HCT116 (cell line): Measurements from ENCODE around the gene CCER1. TPM values are rescaled to one million over a fixed set of nuclear protein-coding genes. Genes with fewer than 3 reads are reported as not detected.
A peak's percentile ranks its signal among the peaks of the same experiment; 100 is the strongest.

ENCODE experiments used
- ATAC-seq: fragments of 200-7000 bp; cut with Tn5 transposase; 2 replicates; pipeline ENCODE4 v1.9.1; 2020; ENCODE audit warnings: mild to moderate bottlenecking, moderate library complexity
- BruUV-seq: library from RNA; stranded (reverse); fragments of 400-500 nt; replicated peaks from 2 replicates; lab custom pipeline; 2021; lab: Mats Ljungman, UMichigan
- CTCF ChIA-PET: fragments of 300-600 bp; sonication (Branson Sonifier 250); formaldehyde crosslinking; loops from one replicate; lab custom pipeline; 2021; ENCODE audit warnings: antibody characterized with exemption; lab: Charles Lee
- POLR2A ChIA-PET: fragments of 300-600, 350-600 bp; sonication (Branson Sonifier 250); formaldehyde crosslinking; loops from one replicate; lab custom pipeline; 2021; ENCODE audit warnings: antibody characterized with exemption; lab: Charles Lee
- RAD21 ChIA-PET, 2 experiments: fragments of 300-600 bp; sonication (Branson Sonifier 250); formaldehyde crosslinking; loops; one replicate each; lab custom pipeline; 2023; ENCODE audit warnings: low total read pairs in 2 of 2; ENCODE audit not compliant: uncharacterized antibody in 2 of 2, unreplicated experiment in 2 of 2, low non-redundant PET in 1 of 2; lab: Charles Lee
- DNase-seq: peaks from one replicate; pipeline ENCODE4 v3.0.0-alpha.2; 2010; ENCODE audit warnings: low read depth, low spot score
- H2AFZ ChIP-seq: fragments of 200-600 bp; shearing (Covaris generic), sonication (generic); 2 replicates; pipeline ENCODE4 v1.6.1; 2017; ENCODE audit warnings: low read depth, mixed run types, mixed read lengths, antibody characterized with exemption, low read length; ENCODE audit not compliant: poor library complexity, severe bottlenecking
- H3K27ac ChIP-seq: 2 replicates; pipeline ENCODE4 v1.5.1; 2012; ENCODE audit warnings: low read depth, low read length
- H3K27me3 ChIP-seq: fragments of 200-600 bp; sonication (generic); 2 replicates; pipeline ENCODE4 v1.6.1; 2016; ENCODE audit warnings: mixed run types, low read length, mixed read lengths; ENCODE audit not compliant: insufficient read depth
- H3K36me3 ChIP-seq, 2 experiments: fragments of 200-500 bp in 1 of 2; fragments of 200-600 bp in 1 of 2; sonication (Bioruptor generic) in 1 of 2; sonication (generic) in 1 of 2; 2 replicates each; pipeline versions ENCODE4 v1.5.1 to v1.6.1; 2014 to 2016; ENCODE audit warnings: low read length in 2 of 2, inconsistent platforms in 1 of 2, mixed read lengths in 1 of 2, mixed run types in 1 of 2; ENCODE audit not compliant: insufficient read depth in 2 of 2, control insufficient read depth in 1 of 2
- H3K4me1 ChIP-seq, 2 experiments: fragments of 200-600 bp in 1 of 2; sonication (generic) in 1 of 2; 2 replicates each; pipeline versions ENCODE4 v1.5.1 to v1.6.1; 2012 to 2017; ENCODE audit warnings: low read length in 2 of 2, inconsistent platforms in 1 of 2, mild to moderate bottlenecking in 1 of 2, mixed read lengths in 1 of 2, mixed run types in 1 of 2, moderate library complexity in 1 of 2; ENCODE audit not compliant: insufficient read depth in 2 of 2, control insufficient read depth in 1 of 2
- H3K4me2 ChIP-seq: fragments of 200-600 bp; sonication (generic); 2 replicates; pipeline ENCODE4 v1.6.1; 2017; ENCODE audit warnings: mixed run types, low read length, mixed read lengths
- H3K4me3 ChIP-seq, 2 experiments: fragments of 200-600 bp in 1 of 2; sonication (generic) in 1 of 2; replicated peaks in 1 of 2; 2 replicates each; pipeline ENCODE4 v1.5.1; 2011 to 2016; ENCODE audit warnings: low read length in 2 of 2, control low read depth in 1 of 2, low read depth in 1 of 2, mild to moderate bottlenecking in 1 of 2, mixed read lengths in 1 of 2, mixed run types in 1 of 2
- H3K79me2 ChIP-seq: fragments of 200-600 bp; sonication (generic); 2 replicates; pipeline ENCODE4 v1.6.1; 2017; ENCODE audit warnings: mild to moderate bottlenecking, mixed run types, low read length, moderate library complexity, mixed read lengths; ENCODE audit not compliant: insufficient read depth
- H3K9ac ChIP-seq: fragments of 200-600 bp; sonication (generic); 2 replicates; pipeline ENCODE4 v1.6.1; 2016; ENCODE audit warnings: low read length, mixed read lengths
- H3K9me2 ChIP-seq: fragments of 200-600 bp; sonication (generic), shearing (Covaris generic); 2 replicates; pipeline ENCODE4 v1.6.1; 2017; ENCODE audit warnings: mixed run types, mild to moderate bottlenecking, moderate library complexity; ENCODE audit not compliant: insufficient read depth
- H3K9me3 ChIP-seq, 2 experiments: fragments of 200-500 bp in 1 of 2; fragments of 200-600 bp in 1 of 2; sonication (Bioruptor generic) in 1 of 2; sonication (generic) in 1 of 2; 2 replicates each; pipeline ENCODE4 v1.6.1; 2014 to 2017; ENCODE audit warnings: low read length in 2 of 2, mixed read lengths in 2 of 2, inconsistent platforms in 1 of 2, low read depth in 1 of 2, mild to moderate bottlenecking in 1 of 2, mixed run types in 1 of 2, moderate library complexity in 1 of 2; ENCODE audit not compliant: control insufficient read depth in 1 of 2, insufficient read depth in 1 of 2
- H4K20me1 ChIP-seq: fragments of 200-600 bp; sonication (generic), shearing (Covaris generic); 2 replicates; pipeline ENCODE4 v1.6.1; 2017; ENCODE audit warnings: mixed run types, mild to moderate bottlenecking, moderate library complexity; ENCODE audit not compliant: insufficient read depth
- ATF3 ChIP-seq: IDR thresholded peaks from 2 replicates; pipeline ENCODE4 v1.6.1; 2012
- CBX3 ChIP-seq: IDR thresholded peaks from 2 replicates; pipeline ENCODE4 v1.6.1; 2012; ENCODE audit warnings: low read depth
- CTCF ChIP-seq, 3 experiments: fragments of 200-600 bp in 1 of 3; sonication (generic) in 1 of 3; IDR thresholded peaks in 2 of 3; conservative IDR thresholded peaks in 1 of 3; 2 replicates each; pipeline ENCODE4 v1.5.1; 2012 to 2017; ENCODE audit warnings: low read depth in 2 of 3, low read length in 2 of 3, antibody characterized with exemption in 1 of 3, borderline replicate concordance in 1 of 3, control low read depth in 1 of 3, mild to moderate bottlenecking in 1 of 3, mixed read lengths in 1 of 3, mixed run types in 1 of 3, moderate library complexity in 1 of 3; ENCODE audit not compliant: insufficient read depth in 1 of 3
- EGR1 ChIP-seq: IDR thresholded peaks from 2 replicates; pipeline ENCODE4 v1.6.1; 2012; ENCODE audit warnings: low read depth
- JUND ChIP-seq: IDR thresholded peaks from 2 replicates; pipeline ENCODE4 v1.6.1; 2012
- POLR2A ChIP-seq: IDR thresholded peaks from 2 replicates; pipeline ENCODE4 v1.7.0; 2011; ENCODE audit warnings: borderline replicate concordance; ENCODE audit not compliant: insufficient read depth, insufficient read length; ENCODE audit errors: extremely low read depth
- POLR2AphosphoS5 ChIP-seq: IDR thresholded peaks from 2 replicates; pipeline ENCODE4 v1.6.1; 2011; ENCODE audit warnings: mild to moderate bottlenecking, low read depth, low read length, moderate library complexity
- RAD21 ChIP-seq: IDR thresholded peaks from 2 replicates; pipeline ENCODE4 v1.6.1; 2012; ENCODE audit warnings: low read depth, mild to moderate bottlenecking
- SRF ChIP-seq: IDR thresholded peaks from 2 replicates; pipeline ENCODE4 v1.6.1; 2012; ENCODE audit warnings: low read depth
- TCF7L2 ChIP-seq: IDR thresholded peaks from 2 replicates; pipeline ENCODE4 v1.7.0; 2011; ENCODE audit warnings: borderline replicate concordance, inconsistent platforms; ENCODE audit not compliant: insufficient read depth, insufficient read length; ENCODE audit errors: extremely low read depth
- intact Hi-C: fragments of 100-400 bp; cut with micrococcal nuclease; formaldehyde crosslinking; loops from 2 replicates; pipeline ENCODE4 v1.10.0; 2022
- total RNA-seq: library from RNA; stranded (reverse); gene quantifications from one replicate; pipeline ENCODE4 v1.2.1, GENCODE V29; 2021; ENCODE audit not compliant: unreplicated experiment

Gene CCER1
- total RNA-seq, 1 experiment from 2014 or later, result not detected

GRCh38 chr12:90979019-90979418 lies 24.0 kb upstream of the CCER1 start:
- intact Hi-C loops, result loop anchor here (2.0 kb wide), 1 partner anchor 130 kb away; no protein-coding TSS in a partner anchor
- no TSS peak for BruUV-seq

GRCh38 chr12:90978117-90978770 lies 23.3 kb upstream of the CCER1 start:
- H3K4me1 ChIP-seq, result peaks cover 0 to 9% of the 10 kb centered on the region in 2 experiments; a peak in 1 of 4 replicates
- H3K27me3 ChIP-seq, result no peaks in the 10 kb centered on the region
- H3K4me2 ChIP-seq, result no peak overlapping the region
- intact Hi-C loops, result loop anchor here (1.0 to 2.0 kb wide), 3 partner anchors 131 to 377 kb away; no protein-coding TSS in a partner anchor
- ChIA-PET POLR2A (no interaction called here), RAD21 (no interaction called here), CTCF (interaction anchor here (0.6 to 1.9 kb wide), 12 partner anchors 9 to 387 kb away, joined by 3 to 13 read pairs (median 4); no protein-coding TSS in a partner anchor)
- H3K9ac ChIP-seq, result no peak overlapping the region
- H3K36me3 ChIP-seq, result no peaks in the 10 kb centered on the region
- TF ChIP-seq CTCF (IDR thresholded peaks at IDR 0.05 in 2 of 3, conservative IDR thresholded peaks at IDR 0.05 in 1 of 3; ENCODE audit: borderline replicate concordance in 1 of 3, insufficient read depth in 1 of 3, low read depth in 2 of 3, low read length in 2 of 3) (peak; percentile 55 to 82 (median 75)), RAD21 (peak; percentile 86), POLR2A (no peak), ATF3 (no peak), JUND (no peak), TCF7L2 (no peak), EGR1 (no peak), SRF (no peak), CBX3 (no peak)
- H3K4me3 ChIP-seq, result no peak overlapping the region
- no peaks in the 10 kb centered on the region for H3K79me2 ChIP-seq
- BruUV-seq, result no TSS peak
- H3K27ac ChIP-seq, result no peak overlapping the region
- no peaks in the 10 kb centered on the region for H4K20me1 ChIP-seq
- peak; percentile 92 for ATAC-seq
- peak; percentile 43 for DNase-seq
- H3K9me2 ChIP-seq, result no peaks in the 10 kb centered on the region
- peak overlapping the region; percentile 65 for H2AFZ ChIP-seq
- no peaks in the 10 kb centered on the region for H3K9me3 ChIP-seq

More at GRCh38 chr12:90979019-90979418, 24.0 kb upstream of the CCER1 start:
- H3K4me2 ChIP-seq, result no peak overlapping the region
- H3K27me3 ChIP-seq, result no peaks in the 10 kb centered on the region
- H3K9me2 ChIP-seq, result no peaks in the 10 kb centered on the region
- no peaks in the 10 kb centered on the region for H4K20me1 ChIP-seq
- H3K27ac ChIP-seq, result no peak overlapping the region
- no peak overlapping the region for H2AFZ ChIP-seq
- H3K36me3 ChIP-seq, result no peaks in the 10 kb centered on the region
- no peak overlapping the region for H3K4me3 ChIP-seq
- H3K9me3 ChIP-seq, result no peaks in the 10 kb centered on the region
- no peak for ATAC-seq
- H3K79me2 ChIP-seq, result no peaks in the 10 kb centered on the region
- no peak for TF ChIP-seq POLR2AphosphoS5
- TF ChIP-seq, all 23 proteins: peak for 0
- ChIA-PET RAD21 (no interaction called here), POLR2A (no interaction called here), CTCF (interaction anchor here (0.6 to 2.1 kb wide), 10 partner anchors 8 to 386 kb away, joined by 3 to 13 read pairs (median 6); no protein-coding TSS in a partner anchor)
- no peak for DNase-seq
- Histone ChIP-seq H3K9ac (no peak overlapping the region), H3K4me1 (peaks cover 0 to 7% of the 10 kb centered on the region in 2 experiments; a peak in 1 of 4 replicates)
